Lower lobe of right lung (tissue), 2 donors: ENCODE results near the gene MRPS17. TPM values are rescaled to one million over a fixed set of nuclear protein-coding genes. Genes with fewer than 3 reads are reported as not detected.

Experiments used
- ATAC-seq, 2 donors: fragments of 200-7000 bp; cut with Tn5 transposase; one replicate each; pipeline ENCODE4 v1.9.1; 2020 to 2022; ENCODE audit warnings: mild to moderate bottlenecking in 2 of 2, moderate library complexity in 2 of 2
- DNase-seq: peaks from one replicate; pipeline ENCODE4 v3.0.0-alpha.2; 2020
- H3K27ac ChIP-seq: fragments of 200-600 bp; one replicate; pipeline ENCODE4 v1.8.0; 2022
- H3K27me3 ChIP-seq: fragments of 200-600 bp; one replicate; pipeline ENCODE4 v1.8.0; 2022; ENCODE audit warnings: low read depth
- H3K36me3 ChIP-seq: fragments of 200-600 bp; one replicate; pipeline ENCODE4 v1.8.0; 2022; ENCODE audit warnings: mild to moderate bottlenecking
- H3K4me1 ChIP-seq: fragments of 200-600 bp; one replicate; pipeline ENCODE4 v1.8.0; 2022
- H3K4me3 ChIP-seq: fragments of 200-600 bp; one replicate; pipeline ENCODE4 v1.8.0; 2022; ENCODE audit warnings: mild to moderate bottlenecking
- H3K9me3 ChIP-seq: fragments of 200-600 bp; one replicate; pipeline ENCODE4 v1.8.0; 2022
- intact Hi-C: fragments of 100-400 bp; cut with DNase I; formaldehyde crosslinking; loops from one replicate; pipeline ENCODE4 v1.11.0; 2022
- long read RNA-seq: library from polyadenylated mRNA; unstranded; transcript quantifications from one replicate; pipeline ENCODE4 v2.0.0, GENCODE V29; 2021
- total RNA-seq: library from RNA; stranded (reverse); fragmentation: NEBNext Ultra II Directional; extraction: Animal tissue kit (Norgen Biotek cat#: 25700); gene quantifications from one replicate; pipeline ENCODE4 v1.2.1, GENCODE V29; 2021
- TF ChIP-seq, protein P1 (sequence below): fragments of 200-600 bp; IDR thresholded peaks from one replicate; pipeline ENCODE4 v1.8.0; 2022; ENCODE audit warnings: antibody characterized with exemption, mild to moderate bottlenecking
- donor health status: DM: no; HTN: yes; CAD: no; lungs with severe emphysema.

MRPS17 gene
- total RNA-seq: 10.2 TPM
- long read RNA-seq, transcript MRPS17-201 (3 exons, 1,845 nt): major isoform, 8 of 11 reads
- long read RNA-seq, partial matches to known transcripts: 2 of 11 reads
- long read RNA-seq, other reads (novel, unspliced or antisense): 1 of 11 reads

GRCh38 chr7:55951637-55952351, at the start of gene MRPS17:
TSS of gene MRPS17 (plus strand) at chr7:55951877. CDS start at chr7:55953196, 1,319 bp downstream.
- peak; percentile 96 for DNase-seq
- Histone ChIP-seq H3K27me3 (no peaks in the 10 kb centered on the region), H3K9me3 (no peaks in the 10 kb centered on the region), H3K4me1 (peaks cover 16% of the 10 kb centered on the region), H3K36me3 (peaks cover 33% of the 10 kb centered on the region), H3K4me3 (peak within 1 kb of the TSS; percentile 97), H3K27ac (peak within 1 kb of the TSS; percentile 86)
- TF ChIP-seq, protein P1, sequence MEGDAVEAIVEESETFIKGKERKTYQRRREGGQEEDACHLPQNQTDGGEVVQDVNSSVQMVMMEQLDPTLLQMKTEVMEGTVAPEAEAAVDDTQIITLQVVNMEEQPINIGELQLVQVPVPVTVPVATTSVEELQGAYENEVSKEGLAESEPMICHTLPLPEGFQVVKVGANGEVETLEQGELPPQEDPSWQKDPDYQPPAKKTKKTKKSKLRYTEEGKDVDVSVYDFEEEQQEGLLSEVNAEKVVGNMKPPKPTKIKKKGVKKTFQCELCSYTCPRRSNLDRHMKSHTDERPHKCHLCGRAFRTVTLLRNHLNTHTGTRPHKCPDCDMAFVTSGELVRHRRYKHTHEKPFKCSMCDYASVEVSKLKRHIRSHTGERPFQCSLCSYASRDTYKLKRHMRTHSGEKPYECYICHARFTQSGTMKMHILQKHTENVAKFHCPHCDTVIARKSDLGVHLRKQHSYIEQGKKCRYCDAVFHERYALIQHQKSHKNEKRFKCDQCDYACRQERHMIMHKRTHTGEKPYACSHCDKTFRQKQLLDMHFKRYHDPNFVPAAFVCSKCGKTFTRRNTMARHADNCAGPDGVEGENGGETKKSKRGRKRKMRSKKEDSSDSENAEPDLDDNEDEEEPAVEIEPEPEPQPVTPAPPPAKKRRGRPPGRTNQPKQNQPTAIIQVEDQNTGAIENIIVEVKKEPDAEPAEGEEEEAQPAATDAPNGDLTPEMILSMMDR: no peak
- peak; percentile 100 for ATAC-seq
- intact Hi-C loops: no loop called here

DNA sequence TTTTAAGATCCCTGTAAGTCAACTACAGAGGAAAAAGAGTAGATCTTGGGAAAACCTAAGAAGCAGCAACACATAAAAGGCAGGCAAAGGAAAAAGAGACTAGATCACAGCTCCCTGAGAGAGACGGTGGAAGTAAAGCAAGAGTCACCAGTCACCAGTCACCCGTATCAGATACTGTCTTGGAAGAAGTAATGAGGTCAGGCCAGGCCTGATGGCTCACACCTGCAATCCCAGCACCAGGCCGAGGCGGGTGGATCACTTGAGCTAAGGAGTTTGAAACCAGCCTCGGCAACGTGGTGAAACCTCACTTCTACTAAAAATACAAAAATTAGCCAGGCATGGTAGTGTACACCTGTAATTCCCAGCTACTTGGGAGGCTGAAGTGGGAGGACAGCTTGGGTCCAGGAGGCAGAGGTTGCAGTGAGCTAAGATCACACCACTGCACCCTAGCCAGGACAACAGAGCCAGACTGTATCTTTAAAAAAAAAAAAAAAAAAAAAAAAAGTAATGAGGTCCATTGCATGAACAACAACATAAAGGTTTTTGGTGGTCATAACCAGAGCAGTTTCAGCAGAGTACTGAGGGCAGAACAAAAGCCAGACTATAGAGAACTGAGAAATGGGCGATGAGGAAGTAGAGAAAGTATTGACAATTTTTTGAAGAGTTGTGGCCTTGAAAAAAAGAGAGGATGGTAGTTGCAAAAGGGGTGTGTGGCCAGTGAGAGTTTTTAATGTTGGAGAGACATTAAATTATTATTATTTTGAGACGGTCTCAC, 47.5 kb upstream of the MRPS17 start:
- no peaks in the 10 kb centered on the region for H3K4me1 ChIP-seq
- H3K27me3 ChIP-seq: no peaks in the 10 kb centered on the region
- no peaks in the 10 kb centered on the region for H3K9me3 ChIP-seq
- no peak for DNase-seq
- H3K4me3 ChIP-seq: no peak overlapping the region
- peaks cover 3% of the 10 kb centered on the region for H3K36me3 ChIP-seq
- intact Hi-C loops: no loop called here
- ATAC-seq: no peak
- no peak overlapping the region for H3K27ac ChIP-seq
- TF ChIP-seq, protein P1: no peak

- ATAC-seq: no peak
- no peak overlapping the region for H3K4me3 ChIP-seq
- H3K9me3 ChIP-seq: no peaks in the 10 kb centered on the region
- no peaks in the 10 kb centered on the region for H3K27me3 ChIP-seq
- H3K4me1 ChIP-seq: no peaks in the 10 kb centered on the region
- H3K27ac ChIP-seq: no peak overlapping the region
- H3K36me3 ChIP-seq: peaks cover 21% of the 10 kb centered on the region
- TF ChIP-seq, protein P1: no peak
- no peak for DNase-seq
- intact Hi-C loops: no loop called here
Measured at GRCh38 chr7:55912748-55913158, 38.9 kb upstream of the MRPS17 start.

GRCh38 chr7:55917771-55918170, 33.9 kb upstream of the MRPS17 start:
- H3K27me3 ChIP-seq: no peaks in the 10 kb centered on the region

More at GRCh38 chr7:55917771-55918170, 33.9 kb upstream of the MRPS17 start:
- H3K27ac ChIP-seq: no peak overlapping the region
- H3K4me1 ChIP-seq: no peaks in the 10 kb centered on the region
- TF ChIP-seq, protein P1: no peak
- no peak for ATAC-seq
- intact Hi-C loops: no loop called here
- DNase-seq: no peak
- peaks cover 9% of the 10 kb centered on the region for H3K36me3 ChIP-seq
- H3K4me3 ChIP-seq: no peak overlapping the region
- H3K9me3 ChIP-seq: no peaks in the 10 kb centered on the region
